Pancreas (tissue), 10 donors: ENCODE results near the gene ETV3. TPM values are rescaled to one million over a fixed set of nuclear protein-coding genes. Genes with fewer than 3 reads are reported as not detected.

Experiments
- ATAC-seq, 4 donors: fragments of 200-7000 bp; cut with Tn5 transposase; one replicate each; pipeline versions ENCODE4 v1.8.0 to v1.9.1; 2020; ENCODE audit warnings: mild to moderate bottlenecking in 4 of 4, moderate library complexity in 4 of 4
- DNase-seq, 6 donors: peaks; one replicate each; pipeline ENCODE4 v3.0.0-alpha.2; 2020
- FAIRE-seq: peaks from 2 replicates; lab custom pipeline; 2012; peaks lifted over from hg19 to GRCh38; lab: Jason Lieb, UNC
- H3K27ac ChIP-seq, 4 donors: fragments of 200-600 bp; sonication (generic); 1 replicate in 3 of 4; 2 replicates in 1 of 4; pipeline versions ENCODE4 v1.5.0 to v1.8.0; 2020
- H3K27me3 ChIP-seq, 4 donors: fragments of 200-600 bp; one replicate each; pipeline ENCODE4 v1.8.0; 2021
- H3K36me3 ChIP-seq, 3 donors: fragments of 200-600 bp; sonication (generic) in 1 of 3; one replicate each; pipeline versions ENCODE4 v1.5.0 to v1.8.0; 2020 to 2021
- H3K4me1 ChIP-seq, 3 donors: fragments of 200-600 bp; one replicate each; pipeline ENCODE4 v1.8.0; 2021
- H3K4me3 ChIP-seq, 4 donors: fragments of 200-600 bp; sonication (generic) in 2 of 4; one replicate each; pipeline versions ENCODE4 v1.5.0 to v1.8.0; 2020 to 2021
- H3K9me3 ChIP-seq, 4 donors: fragments of 200-600 bp; one replicate each; pipeline ENCODE4 v1.8.0; 2021
- CTCF ChIP-seq, 4 donors: fragments of 200-600 bp; sonication (generic) in 3 of 4; IDR thresholded peaks; one replicate each; pipeline versions ENCODE4 v1.5.0 to v1.8.0; 2021; ENCODE audit warnings: antibody characterized with exemption in 4 of 4
- WGBS, 2 donors: extraction: QIAGEN DNeasy Blood & Tissue Kit; methylation state at CpG; one replicate each; pipeline ENCODE4 v1.1.7; 2013; 5-methylcytosine and 5-hydroxymethylcytosine counted together
- intact Hi-C, 3 donors: fragments of 100-400 bp; cut with DNase I; formaldehyde crosslinking; loops; one replicate each; pipeline versions ENCODE4 v1.11.1 to v1.14.2; 2022
- polyA plus RNA-seq, 2 donors: library from polyadenylated mRNA; stranded (reverse); fragments of 200-250 nt; gene quantifications; one replicate each; pipeline ENCODE4 v1.2.3, GENCODE V29; 2013
- total RNA-seq, 6 donors: library from RNA; stranded (reverse); fragmentation: NEBNext Ultra II Directional in 4 of 6; extraction: Animal tissue kit (Norgen Biotek cat#: 25700) in 4 of 6; gene quantifications; one replicate each; pipeline versions ENCODE4 v1.2.1 to v1.2.4, GENCODE V29; 2021 to 2023
- donor health status: healthy with polysubstance abuse.
- donor health status: DM: no; HTN: no; CAD: no; lungs with moderate emphysema.
- donor health status: DM: no; HTN: no; CAD: no.
- donor health status: control.
- donor health status: control.
- donor health status: Bipolar disorder and iron deficiency.
- donor health status: DM: yes; HTN: yes; CAD: no.
- donor health status: DM: no; HTN: no; CAD: no.
- donor health status: DM: no; HTN: no; CAD: no.
- donor health status: DM: yes; HTN: yes; CAD: no.

The ETV3 gene
- total and polyA plus RNA-seq, 8 donors = 2.9 to 12.9 (median 7.3) TPM

- no peaks in the 10 kb centered on the region for H3K9me3 ChIP-seq
- WGBS, 2 donors = 80 to 84% methylated on average over 9 of the region's 9 CpGs
- H3K4me3 ChIP-seq = no peak overlapping the region
- no peaks in the 10 kb centered on the region for H3K27me3 ChIP-seq
- H3K36me3 ChIP-seq = no peaks in the 10 kb centered on the region
- FAIRE-seq = no peak
- H3K4me1 ChIP-seq = no peaks in the 10 kb centered on the region
- no peak for TF ChIP-seq CTCF (IDR thresholded peaks at IDR 0.05)
- intact Hi-C loops = loop anchor here in 1 of 3 donors (10.0 kb wide), 1 partner anchor 327 kb away; no protein-coding TSS in a partner anchor
- ATAC-seq = no peak
- no peak for DNase-seq
- no peak overlapping the region for H3K27ac ChIP-seq
Observed at GRCh38 chr1:157168015-157168414, 29.8 kb upstream of the ETV3 start.

DNA sequence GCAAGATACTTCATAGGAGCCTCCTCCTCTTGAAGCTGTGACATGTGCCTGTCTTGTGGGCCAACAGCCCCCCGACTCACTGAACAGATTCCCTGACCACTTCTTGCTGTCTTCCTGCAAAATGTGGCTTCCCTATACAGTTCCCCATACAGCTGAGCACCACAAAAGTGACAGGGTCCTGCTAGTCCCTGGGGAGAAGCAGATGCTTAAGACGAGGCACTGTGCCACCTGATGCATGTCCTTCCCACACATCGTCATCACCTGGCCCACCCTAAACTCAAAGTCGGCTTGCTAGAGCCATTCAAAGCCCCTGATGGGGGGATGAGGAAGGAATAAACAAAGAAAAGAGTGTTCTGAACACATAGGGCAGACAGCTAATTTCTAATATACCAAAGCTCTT, 29.2 kb upstream of the ETV3 start:
- 54 to 69% methylated on average over 4 of the region's 4 CpGs for WGBS, 2 donors
- ATAC-seq = no peak
- Histone ChIP-seq H3K9me3 (no peaks in the 10 kb centered on the region), H3K4me1 (no peaks in the 10 kb centered on the region), H3K27me3 (no peaks in the 10 kb centered on the region), H3K27ac (no peak overlapping the region), H3K36me3 (no peaks in the 10 kb centered on the region), H3K4me3 (no peak overlapping the region)
- TF ChIP-seq CTCF (IDR thresholded peaks at IDR 0.05) = no peak
- no peak for FAIRE-seq
- intact Hi-C loops = loop anchor here in 1 of 3 donors (10.0 kb wide), 1 partner anchor 327 kb away; no protein-coding TSS in a partner anchor
- DNase-seq = no peak

GRCh38 chr1:157166590-157166989, 28.4 kb upstream of the ETV3 start:
- Histone ChIP-seq H3K27ac (no peak overlapping the region), H3K4me1 (no peaks in the 10 kb centered on the region), H3K9me3 (no peaks in the 10 kb centered on the region), H3K36me3 (no peaks in the 10 kb centered on the region), H3K27me3 (no peaks in the 10 kb centered on the region), H3K4me3 (no peak overlapping the region)
- intact Hi-C loops = loop anchor here in 1 of 3 donors (10.0 kb wide), 1 partner anchor 328 kb away; no protein-coding TSS in a partner anchor
- WGBS, 2 donors = 48 to 49% methylated on average over 5 of the region's 5 CpGs
- FAIRE-seq = no peak
- no peak for TF ChIP-seq CTCF (IDR thresholded peaks at IDR 0.05)
- ATAC-seq = no peak
- no peak for DNase-seq

DNA sequence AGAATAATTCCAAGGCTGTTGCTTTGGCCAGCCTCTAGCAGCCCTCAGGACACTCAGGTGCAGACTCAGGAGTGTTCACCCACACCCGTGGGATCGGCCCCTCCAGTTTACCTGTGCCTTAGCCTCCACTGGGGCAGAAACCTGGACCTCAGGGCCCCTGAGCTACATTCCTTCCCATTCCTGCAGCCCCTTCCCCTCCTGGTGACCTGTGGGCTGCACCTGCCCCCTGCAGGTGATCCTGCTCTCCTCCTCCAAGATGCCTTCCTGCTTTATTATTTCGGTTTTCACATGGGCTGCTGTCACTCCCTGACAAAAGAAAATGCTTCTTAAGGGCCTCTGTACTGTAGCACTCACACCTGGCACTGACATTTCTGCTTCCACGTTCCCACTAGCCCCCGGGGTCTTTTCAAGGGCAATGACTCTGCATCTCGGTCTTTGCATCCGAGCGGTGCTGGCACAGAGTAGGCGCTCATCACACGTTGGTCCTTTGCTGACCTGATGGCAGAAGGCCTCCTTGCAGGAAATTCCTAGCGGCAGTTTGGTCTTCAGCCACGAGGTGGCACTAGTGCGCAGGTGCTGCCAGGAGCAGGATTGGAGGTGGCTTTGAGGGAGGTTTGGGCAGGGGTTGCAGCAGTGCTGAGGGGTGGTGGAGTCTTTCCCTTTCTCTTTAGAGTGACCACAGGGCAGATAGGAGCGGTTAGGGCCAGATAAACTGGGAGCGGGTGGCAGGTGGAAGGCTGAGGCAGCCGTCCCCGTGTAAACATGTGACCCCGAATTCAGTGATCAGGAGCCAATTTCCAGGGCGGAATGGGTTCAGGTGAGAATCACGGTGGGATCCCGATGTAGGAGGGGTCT, 25.3 kb upstream of the ETV3 start:
- 6 to 9% methylated on average over 21 of the region's 21 CpGs for WGBS, 2 donors
- Histone ChIP-seq H3K4me3 (no peak overlapping the region), H3K9me3 (no peaks in the 10 kb centered on the region), H3K4me1 (no peaks in the 10 kb centered on the region), H3K27ac (no peak overlapping the region), H3K27me3 (no peaks in the 10 kb centered on the region), H3K36me3 (no peaks in the 10 kb centered on the region)
- peak; percentile 73 to 96 (median 90) for TF ChIP-seq CTCF (IDR thresholded peaks at IDR 0.05)
- no peak for FAIRE-seq
- peak; percentile 73 to 94 (median 90) for ATAC-seq
- intact Hi-C loops = loop anchor here in 1 of 3 donors (10.0 kb wide), 1 partner anchor 331 kb away; no protein-coding TSS in a partner anchor
- peak; percentile 45 to 92 (median 80) for DNase-seq

DNA sequence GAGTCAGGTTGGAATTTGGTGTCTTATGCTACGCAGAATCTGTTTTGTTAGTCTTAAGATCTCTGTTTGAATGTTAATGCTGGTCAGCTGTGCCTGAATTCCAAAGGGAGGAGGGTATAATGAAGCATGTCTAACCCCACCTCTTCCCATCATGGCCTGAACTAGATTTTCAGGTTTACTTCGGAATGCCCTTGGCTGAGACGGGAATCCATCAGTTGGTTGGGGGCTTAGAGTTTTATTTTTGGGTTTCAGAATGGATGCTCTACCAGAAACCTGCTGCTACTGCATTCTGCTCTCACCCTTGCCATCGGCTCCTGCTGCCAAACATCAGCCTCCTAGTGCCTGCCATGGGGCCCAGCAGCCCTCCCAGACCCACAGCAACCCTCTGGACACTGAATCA, 24.1 kb upstream of the ETV3 start:
- no peaks in the 10 kb centered on the region for H3K27me3 ChIP-seq
- H3K36me3 ChIP-seq = no peaks in the 10 kb centered on the region
- TF ChIP-seq CTCF (IDR thresholded peaks at IDR 0.05) = no peak
- H3K4me3 ChIP-seq = no peak overlapping the region
- DNase-seq (no peak), FAIRE-seq (no peak), ATAC-seq (no peak)
- no peaks in the 10 kb centered on the region for H3K4me1 ChIP-seq
- 73 to 77% methylated on average over 4 of the region's 4 CpGs for WGBS, 2 donors
- no peaks in the 10 kb centered on the region for H3K9me3 ChIP-seq
- intact Hi-C loops = loop anchor here in 1 of 3 donors (10.0 kb wide), 1 partner anchor 332 kb away; no protein-coding TSS in a partner anchor
- H3K27ac ChIP-seq = no peak overlapping the region
